IMR-90 (cell line): ENCODE data around the gene KIDINS220. TPM values are rescaled to one million over a fixed set of nuclear protein-coding genes. Genes with fewer than 3 reads are reported as not detected.

Source experiments
- ATAC-seq: fragments of 200-7000 bp; cut with Tn5 transposase; 2 replicates; pipeline ENCODE4 v1.9.1; 2020; ENCODE audit warnings: low read depth, mild to moderate bottlenecking, moderate library complexity
- BruUV-seq: library from RNA; stranded (reverse); fragments of 400-500 nt; replicated peaks from 2 replicates; lab custom pipeline; 2021; lab: Mats Ljungman, UMichigan
- CTCF ChIA-PET: fragments of 300-600 bp; formaldehyde crosslinking; extraction: SDS; loops from one replicate; lab custom pipeline; 2021; ENCODE audit warnings: antibody characterized with exemption; lab: Yijun Ruan, JAX
- POLR2A ChIA-PET: fragments of 300-600 bp; sonication (Branson Sonifier 250); formaldehyde crosslinking; loops from one replicate; lab custom pipeline; 2022; ENCODE audit warnings: antibody characterized with exemption; ENCODE audit not compliant: unreplicated experiment; lab: Charles Lee
- DNase-seq: peaks from one replicate; pipeline ENCODE4 v3.0.0; 2013
- H2AFZ ChIP-seq: replicated peaks from 2 replicates; pipeline ENCODE3; 2013; ENCODE audit warnings: low read length, mild to moderate bottlenecking; ENCODE audit not compliant: poor library complexity
- H2AK5ac ChIP-seq: 2 replicates; pipeline ENCODE4 v1.6.1; 2013; ENCODE audit warnings: low read depth, low read length, inconsistent platforms
- H2AK9ac ChIP-seq: replicated peaks from 2 replicates; pipeline ENCODE3; 2013; ENCODE audit warnings: mild to moderate bottlenecking, low read depth, low read length, moderate library complexity; ENCODE audit not compliant: poor library complexity
- H2BK120ac ChIP-seq: 2 replicates; pipeline ENCODE4 v1.6.1; 2013; ENCODE audit warnings: low read depth, low read length, inconsistent platforms
- H2BK15ac ChIP-seq: 3 replicates; pipeline ENCODE4 v1.6.1; 2013; ENCODE audit warnings: low read depth, low read length, inconsistent platforms
- H2BK20ac ChIP-seq: 2 replicates; pipeline ENCODE4 v1.6.1; 2013; ENCODE audit warnings: low read depth, mild to moderate bottlenecking, inconsistent platforms, low read length, moderate library complexity
- H2BK5ac ChIP-seq: 2 replicates; pipeline ENCODE4 v1.6.1; 2013; ENCODE audit warnings: mild to moderate bottlenecking, low read depth, low read length, inconsistent platforms; ENCODE audit not compliant: poor library complexity, severe bottlenecking
- H3K14ac ChIP-seq: replicated peaks from 2 replicates; pipeline ENCODE4 v1.6.1; 2013; ENCODE audit warnings: low read depth, low read length, inconsistent platforms
- H3K18ac ChIP-seq: 2 replicates; pipeline ENCODE4 v1.6.1; 2013; ENCODE audit warnings: low read depth, low read length, control low read depth
- H3K23ac ChIP-seq: 2 replicates; pipeline ENCODE4 v1.6.1; 2013; ENCODE audit warnings: low read depth, low read length, inconsistent platforms
- H3K27ac ChIP-seq: 2 replicates; pipeline ENCODE4 v1.5.1; 2013; ENCODE audit warnings: mild to moderate bottlenecking, control low read depth, low read length; ENCODE audit not compliant: insufficient read depth
- H3K27me3 ChIP-seq: 2 replicates; pipeline ENCODE4 v1.6.1; 2013; ENCODE audit warnings: low read length; ENCODE audit not compliant: control insufficient read depth, insufficient read depth
- H3K36me3 ChIP-seq: 2 replicates; pipeline ENCODE4 v1.6.1; 2013; ENCODE audit warnings: low read length, mixed read lengths; ENCODE audit not compliant: control insufficient read depth, insufficient read depth
- H3K4ac ChIP-seq: 2 replicates; pipeline ENCODE4 v1.6.1; 2013; ENCODE audit warnings: low read depth, low read length, inconsistent platforms
- H3K4me1 ChIP-seq: 2 replicates; pipeline ENCODE4 v1.6.1; 2013; ENCODE audit warnings: low read length, mixed read lengths; ENCODE audit not compliant: control insufficient read depth, insufficient read depth
- H3K4me2 ChIP-seq: 2 replicates; pipeline ENCODE4 v1.6.1; 2013; ENCODE audit warnings: low read depth, mild to moderate bottlenecking, control low read depth, low read length, moderate library complexity
- H3K4me3 ChIP-seq: 2 replicates; pipeline ENCODE4 v1.5.1; 2013; ENCODE audit warnings: low read depth, mild to moderate bottlenecking, control low read depth, low read length, moderate library complexity; ENCODE audit not compliant: insufficient read depth
- H3K56ac ChIP-seq: 2 replicates; pipeline ENCODE4 v1.6.1; 2013; ENCODE audit warnings: low read length, inconsistent platforms; ENCODE audit not compliant: insufficient read depth; ENCODE audit errors: extremely low read depth
- H3K79me1 ChIP-seq, 2 experiments: 2 replicates each; pipeline ENCODE4 v1.6.1; 2013; ENCODE audit warnings: low read length in 2 of 2, inconsistent platforms in 1 of 2, low read depth in 1 of 2
- H3K9ac ChIP-seq: 2 replicates; pipeline ENCODE4 v1.6.1; 2013; ENCODE audit warnings: low read depth, low read length, control low read depth
- H3K9me1 ChIP-seq: 2 replicates; pipeline ENCODE4 v1.6.1; 2013; ENCODE audit warnings: low read length, inconsistent platforms; ENCODE audit not compliant: insufficient read depth
- H3K9me3 ChIP-seq: 2 replicates; pipeline ENCODE4 v1.6.1; 2013; ENCODE audit warnings: low read length; ENCODE audit not compliant: control insufficient read depth, insufficient read depth
- H4K20me1 ChIP-seq: 2 replicates; pipeline ENCODE4 v1.6.1; 2013; ENCODE audit warnings: low read length, inconsistent platforms; ENCODE audit not compliant: insufficient read depth
- H4K5ac ChIP-seq: 2 replicates; pipeline ENCODE4 v1.6.1; 2013; ENCODE audit warnings: mild to moderate bottlenecking, low read depth, low read length, control low read depth
- H4K8ac ChIP-seq, 2 experiments: 2 replicates each; pipeline ENCODE4 v1.6.1; 2013; ENCODE audit warnings: low read depth in 2 of 2, low read length in 2 of 2, control low read depth in 1 of 2, inconsistent platforms in 1 of 2
- H4K91ac ChIP-seq: 2 replicates; pipeline ENCODE4 v1.6.1; 2013; ENCODE audit warnings: low read depth, low read length, inconsistent platforms; ENCODE audit not compliant: insufficient read depth
- CEBPB ChIP-seq: IDR thresholded peaks from 2 replicates; pipeline ENCODE4 v1.6.1; 2012; ENCODE audit warnings: low read depth, low read length, improper control_type of control experiment
- CHD1 ChIP-seq: IDR thresholded peaks from 2 replicates; pipeline ENCODE4 v1.6.1; 2012; ENCODE audit warnings: low read depth, low read length, improper control_type of control experiment
- CTCF ChIP-seq: conservative IDR thresholded peaks from 2 replicates; pipeline ENCODE4 v1.5.1; 2012; ENCODE audit warnings: mild to moderate bottlenecking, low read depth, low read length, improper control_type of control experiment
- ELK1 ChIP-seq: fragments of 150-350 bp; IDR thresholded peaks from 2 replicates; pipeline ENCODE4 v1.6.1; 2016; ENCODE audit warnings: low read depth, mild to moderate bottlenecking, low read length, moderate library complexity, borderline replicate concordance
- MXI1 ChIP-seq: IDR thresholded peaks from 2 replicates; pipeline ENCODE4 v1.6.1; 2012; ENCODE audit warnings: low read depth, mild to moderate bottlenecking, low read length, moderate library complexity, borderline replicate concordance
- POLR2A ChIP-seq: IDR thresholded peaks from 2 replicates; pipeline ENCODE4 v1.6.1; 2012; ENCODE audit warnings: mild to moderate bottlenecking, low read depth, low read length
- RCOR1 ChIP-seq: IDR thresholded peaks from 2 replicates; pipeline ENCODE4 v1.6.1; 2012; ENCODE audit warnings: mild to moderate bottlenecking, low read length, improper control_type of control experiment; ENCODE audit not compliant: insufficient replicate concordance
- RFX5 ChIP-seq: IDR thresholded peaks from 2 replicates; pipeline ENCODE4 v1.8.0; 2012; ENCODE audit warnings: low read depth, mild to moderate bottlenecking, low read length, moderate library complexity
- SMC3 ChIP-seq: fragments of 150-350 bp; IDR thresholded peaks from 2 replicates; pipeline ENCODE4 v1.6.1; 2016; ENCODE audit warnings: low read depth, mild to moderate bottlenecking, antibody characterized with exemption, low read length, moderate library complexity
- USF2 ChIP-seq: fragments of 150-350 bp; IDR thresholded peaks from 2 replicates; pipeline ENCODE4 v1.6.1; 2017; ENCODE audit warnings: mild to moderate bottlenecking, antibody characterized with exemption, low read length, low read depth
- WGBS, 2 experiments: methylation state at CpG; one replicate each; pipeline versions ENCODE4 v1.1.5 to v1.1.7; 2013; ENCODE audit warnings: missing lambda C conversion rate in 2 of 2; ENCODE audit not compliant: insufficient read length in 1 of 2; ENCODE audit errors: extremely low coverage in 2 of 2; 5-methylcytosine and 5-hydroxymethylcytosine counted together
- dilution Hi-C: fragments of 300-500 bp; cut with HindIII; formaldehyde crosslinking; loops from one replicate; pipeline ENCODE4 v1.14.3; 2018; ENCODE audit warnings: low sequenced_read_pairs; ENCODE audit not compliant: unreplicated experiment
- in situ Hi-C: fragments of 300-500 bp; cut with MboI; formaldehyde crosslinking; loops from 3 replicates; pipeline ENCODE4 v1.14.3; 2019; ENCODE audit warnings: low sequenced_read_pairs, inconsistent platforms, mixed read lengths
- intact Hi-C: fragments of 100-400 bp; cut with micrococcal nuclease; formaldehyde crosslinking; loops from 2 replicates; pipeline ENCODE4 v1.10.0; 2022
- polyA plus RNA-seq, 3 experiments: library from polyadenylated mRNA; depleted of rRNA; stranded (reverse); fragments of >200 nt; gene quantifications; 2 replicates each; pipeline ENCODE4 v1.2.3, GENCODE V29; 2012; ENCODE audit warnings: low replicate concordance in 1 of 3
- total RNA-seq: library from RNA; depleted of rRNA; stranded (reverse); fragments of >200 nt; gene quantifications from 2 replicates; pipeline ENCODE4 v1.2.3, GENCODE V29; 2012

Gene KIDINS220
- total and polyA plus RNA-seq, 2 of the 4 experiments (the other 2 are of a cell fraction): 23.1 to 63.4 TPM

GRCh38 chr2:8841932-8842331 lies 4.5 kb upstream of the KIDINS220 start:
- no peaks in the 10 kb centered on the region for H4K20me1 ChIP-seq
- no peak overlapping the region for H2AK9ac ChIP-seq
- no peak overlapping the region for H3K27ac ChIP-seq
- TF ChIP-seq CEBPB: no peak
- TF ChIP-seq POLR2A: no peak
- no peak for TF ChIP-seq MXI1
- TF ChIP-seq RFX5: no peak
- TF ChIP-seq USF2: no peak
- no peak for TF ChIP-seq CHD1
- no peak for TF ChIP-seq RCOR1
- no peak for TF ChIP-seq CTCF
- TF ChIP-seq SMC3: no peak
- TF ChIP-seq ELK1: no peak
- no TSS peak for BruUV-seq
- H4K91ac ChIP-seq: no peak overlapping the region
- no peak overlapping the region for H4K8ac ChIP-seq
- no peaks in the 10 kb centered on the region for H3K9me3 ChIP-seq
- no peak overlapping the region for H3K18ac ChIP-seq
- dilution Hi-C loops (no loop called here), in situ Hi-C loops (no loop called here), intact Hi-C loops (no loop called here)
- DNase-seq (no peak), ATAC-seq (no peak)
- no peak overlapping the region for H2AFZ ChIP-seq
- no peak overlapping the region for H4K5ac ChIP-seq
- H3K56ac ChIP-seq: no peak overlapping the region
- H3K4me3 ChIP-seq: no peak overlapping the region
- no peak overlapping the region for H3K23ac ChIP-seq
- H2BK120ac ChIP-seq: no peak overlapping the region
- WGBS, 2 experiments: 100% methylated on average over 2 of the region's 4 CpGs; no CpG with 5 or more reads in 1 of the 2 experiments
- no peak overlapping the region for H2BK15ac ChIP-seq
- H3K9ac ChIP-seq: no peak overlapping the region
- no peak overlapping the region for H2BK5ac ChIP-seq
- H3K14ac ChIP-seq: no peak overlapping the region
- H2AK5ac ChIP-seq: no peak overlapping the region
- no peaks in the 10 kb centered on the region for H3K27me3 ChIP-seq
- no peaks in the 10 kb centered on the region for H3K36me3 ChIP-seq
- H3K9me1 ChIP-seq: no peaks in the 10 kb centered on the region; the same call in 1 of the 2 replicates
- H3K4ac ChIP-seq: no peak overlapping the region
- H3K79me1 ChIP-seq: peaks cover 0 to 4% of the 10 kb centered on the region in 2 experiments; a peak in 3 of 4 replicates
- H3K4me1 ChIP-seq: no peaks in the 10 kb centered on the region; the same call in 1 of the 2 replicates
- CTCF ChIA-PET: no interaction called here
- no peak overlapping the region for H2BK20ac ChIP-seq
- POLR2A ChIA-PET: no interaction called here
- H3K4me2 ChIP-seq: no peak overlapping the region
